ENCODE data around the gene FRAS1. TPM values are rescaled to one million over a fixed set of nuclear protein-coding genes. Genes with fewer than 3 reads are reported as not detected.

FRAS1 gene
- total and polyA plus RNA-seq, 11 donors = 0.57 to 13.4 (median 3.2) TPM

GRCh38 chr4:78018271-78019049 lies 38.7 kb upstream of the FRAS1 start:
- Histone ChIP-seq H3K4me3 (no peak overlapping the region), H3K27ac (no peak overlapping the region), H3K36me3 (no peaks in the 10 kb centered on the region), H3K9me3 (no peaks in the 10 kb centered on the region), H3K27me3 (no peaks in the 10 kb centered on the region), H3K4me1 (peaks cover 0 to 2% (median 0%) of the 10 kb centered on the region in 12 donors)
- DNase-seq (no peak), ATAC-seq (no peak)
- intact Hi-C loops (cut with DNase I) = no loop called here
- TF ChIP-seq, protein P1, sequence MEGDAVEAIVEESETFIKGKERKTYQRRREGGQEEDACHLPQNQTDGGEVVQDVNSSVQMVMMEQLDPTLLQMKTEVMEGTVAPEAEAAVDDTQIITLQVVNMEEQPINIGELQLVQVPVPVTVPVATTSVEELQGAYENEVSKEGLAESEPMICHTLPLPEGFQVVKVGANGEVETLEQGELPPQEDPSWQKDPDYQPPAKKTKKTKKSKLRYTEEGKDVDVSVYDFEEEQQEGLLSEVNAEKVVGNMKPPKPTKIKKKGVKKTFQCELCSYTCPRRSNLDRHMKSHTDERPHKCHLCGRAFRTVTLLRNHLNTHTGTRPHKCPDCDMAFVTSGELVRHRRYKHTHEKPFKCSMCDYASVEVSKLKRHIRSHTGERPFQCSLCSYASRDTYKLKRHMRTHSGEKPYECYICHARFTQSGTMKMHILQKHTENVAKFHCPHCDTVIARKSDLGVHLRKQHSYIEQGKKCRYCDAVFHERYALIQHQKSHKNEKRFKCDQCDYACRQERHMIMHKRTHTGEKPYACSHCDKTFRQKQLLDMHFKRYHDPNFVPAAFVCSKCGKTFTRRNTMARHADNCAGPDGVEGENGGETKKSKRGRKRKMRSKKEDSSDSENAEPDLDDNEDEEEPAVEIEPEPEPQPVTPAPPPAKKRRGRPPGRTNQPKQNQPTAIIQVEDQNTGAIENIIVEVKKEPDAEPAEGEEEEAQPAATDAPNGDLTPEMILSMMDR (IDR thresholded peaks at IDR 0.05) = no peak
- no peak for TF ChIP-seq POLR2A (IDR thresholded peaks at IDR 0.05)
- WGBS, 4 donors = 84 to 93% (median 87%) methylated on average over 3 of the region's 3 CpGs

DNA sequence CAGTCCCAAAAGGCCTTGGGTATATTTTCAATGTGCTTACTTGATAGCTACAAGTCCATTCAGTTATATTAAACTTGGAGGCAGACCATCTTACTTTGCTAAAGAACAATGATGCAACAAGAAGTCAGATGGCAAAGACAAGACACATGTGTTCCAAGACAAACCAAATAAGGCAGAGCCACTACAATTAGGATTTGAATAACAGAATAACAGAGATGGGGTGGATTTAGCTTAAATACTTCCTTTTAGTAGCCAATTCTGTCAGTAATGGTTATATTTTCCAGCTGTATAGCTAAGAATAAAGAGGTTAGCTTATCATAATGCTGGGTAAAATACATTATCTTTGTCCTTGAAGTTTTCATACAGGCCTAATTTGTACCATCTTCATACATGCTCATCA lies 37.7 kb upstream of the FRAS1 start:
- no peak overlapping the region for H3K4me3 ChIP-seq
- TF ChIP-seq, protein P1 (IDR thresholded peaks at IDR 0.05) = no peak
- TF ChIP-seq POLR2A (IDR thresholded peaks at IDR 0.05) = no peak
- H3K4me1 ChIP-seq = peaks cover 0 to 2% (median 0%) of the 10 kb centered on the region in 12 donors
- no peak for ATAC-seq
- H3K36me3 ChIP-seq = no peaks in the 10 kb centered on the region
- H3K27ac ChIP-seq = no peak overlapping the region
- no peaks in the 10 kb centered on the region for H3K9me3 ChIP-seq
- H3K27me3 ChIP-seq = no peaks in the 10 kb centered on the region
- intact Hi-C loops (cut with DNase I) = no loop called here
- DNase-seq = no peak

- intact Hi-C loops (cut with DNase I) = no loop called here
- no peak overlapping the region for H3K27ac ChIP-seq
- peaks cover 0 to 2% (median 0%) of the 10 kb centered on the region in 12 donors for H3K4me1 ChIP-seq
- no peaks in the 10 kb centered on the region for H3K9me3 ChIP-seq
- no peak overlapping the region for H3K4me3 ChIP-seq
- DNase-seq (no peak), ATAC-seq (no peak)
- TF ChIP-seq, protein P1 (IDR thresholded peaks at IDR 0.05) = no peak
- no peak for TF ChIP-seq POLR2A (IDR thresholded peaks at IDR 0.05)
- WGBS, 4 donors = 93 to 97% (median 93%) methylated on average over 4 of the region's 4 CpGs
- no peaks in the 10 kb centered on the region for H3K36me3 ChIP-seq
- no peaks in the 10 kb centered on the region for H3K27me3 ChIP-seq
Observed at GRCh38 chr4:78020677-78021076, 36.4 kb upstream of the FRAS1 start.

DNA sequence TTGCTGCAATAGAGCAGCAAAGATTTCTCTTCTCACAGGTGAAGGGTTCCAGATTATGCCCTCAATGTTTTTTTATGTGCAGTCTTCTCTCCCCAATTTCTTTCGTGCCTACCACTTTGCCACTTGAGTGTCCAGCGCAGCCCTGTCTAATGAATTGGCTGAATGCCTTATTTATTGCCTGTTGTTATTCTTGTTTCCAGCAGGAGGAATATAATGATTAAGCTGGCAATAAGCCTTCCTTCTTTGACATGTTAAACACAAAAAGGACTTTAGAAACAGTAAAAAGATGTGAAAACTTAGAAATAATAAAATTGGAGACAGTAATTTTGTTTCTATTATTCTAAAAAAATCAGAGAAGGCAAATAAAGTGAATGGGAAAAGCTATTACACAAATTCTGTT lies 34.6 kb upstream of the FRAS1 start:
- TF ChIP-seq POLR2A (IDR thresholded peaks at IDR 0.05) = no peak
- TF ChIP-seq, protein P1 (IDR thresholded peaks at IDR 0.05) = peak in 1 of 12 donors; percentile 6
- DNase-seq (no peak), ATAC-seq (no peak)
- H3K9me3 ChIP-seq = no peaks in the 10 kb centered on the region
- H3K36me3 ChIP-seq = no peaks in the 10 kb centered on the region
- H3K27me3 ChIP-seq = no peaks in the 10 kb centered on the region
- H3K4me3 ChIP-seq = no peak overlapping the region
- H3K4me1 ChIP-seq = peaks cover 0 to 2% (median 0%) of the 10 kb centered on the region in 12 donors
- 43 to 54% (median 48%) methylated on average over 2 of the region's 2 CpGs for WGBS, 4 donors
- H3K27ac ChIP-seq = no peak overlapping the region
- intact Hi-C loops (cut with DNase I) = no loop called here

Data from heart left ventricle (tissue), 16 donors.